DMS114 treated with DMSO at 0.1 percent for 48 hours (cell line): ENCODE measurements around the gene CCND1.

Experiments used
- DNase-seq: peaks from one replicate; lab custom pipeline; 2025; ENCODE audit not compliant: unreplicated experiment; lab: John Stamatoyannopoulos, UW

Gene CCND1

DNA sequence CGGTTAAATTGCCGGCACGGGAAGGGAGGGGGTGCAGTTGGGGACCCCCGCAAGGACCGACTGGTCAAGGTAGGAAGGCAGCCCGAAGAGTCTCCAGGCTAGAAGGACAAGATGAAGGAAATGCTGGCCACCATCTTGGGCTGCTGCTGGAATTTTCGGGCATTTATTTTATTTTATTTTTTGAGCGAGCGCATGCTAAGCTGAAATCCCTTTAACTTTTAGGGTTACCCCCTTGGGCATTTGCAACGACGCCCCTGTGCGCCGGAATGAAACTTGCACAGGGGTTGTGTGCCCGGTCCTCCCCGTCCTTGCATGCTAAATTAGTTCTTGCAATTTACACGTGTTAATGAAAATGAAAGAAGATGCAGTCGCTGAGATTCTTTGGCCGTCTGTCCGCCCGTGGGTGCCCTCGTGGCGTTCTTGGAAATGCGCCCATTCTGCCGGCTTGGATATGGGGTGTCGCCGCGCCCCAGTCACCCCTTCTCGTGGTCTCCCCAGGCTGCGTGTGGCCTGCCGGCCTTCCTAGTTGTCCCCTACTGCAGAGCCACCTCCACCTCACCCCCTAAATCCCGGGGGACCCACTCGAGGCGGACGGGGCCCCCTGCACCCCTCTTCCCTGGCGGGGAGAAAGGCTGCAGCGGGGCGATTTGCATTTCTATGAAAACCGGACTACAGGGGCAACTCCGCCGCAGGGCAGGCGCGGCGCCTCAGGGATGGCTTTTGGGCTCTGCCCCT is 529 bp upstream of the CCND1 start:
- DNase-seq: peak; percentile 92

DNA sequence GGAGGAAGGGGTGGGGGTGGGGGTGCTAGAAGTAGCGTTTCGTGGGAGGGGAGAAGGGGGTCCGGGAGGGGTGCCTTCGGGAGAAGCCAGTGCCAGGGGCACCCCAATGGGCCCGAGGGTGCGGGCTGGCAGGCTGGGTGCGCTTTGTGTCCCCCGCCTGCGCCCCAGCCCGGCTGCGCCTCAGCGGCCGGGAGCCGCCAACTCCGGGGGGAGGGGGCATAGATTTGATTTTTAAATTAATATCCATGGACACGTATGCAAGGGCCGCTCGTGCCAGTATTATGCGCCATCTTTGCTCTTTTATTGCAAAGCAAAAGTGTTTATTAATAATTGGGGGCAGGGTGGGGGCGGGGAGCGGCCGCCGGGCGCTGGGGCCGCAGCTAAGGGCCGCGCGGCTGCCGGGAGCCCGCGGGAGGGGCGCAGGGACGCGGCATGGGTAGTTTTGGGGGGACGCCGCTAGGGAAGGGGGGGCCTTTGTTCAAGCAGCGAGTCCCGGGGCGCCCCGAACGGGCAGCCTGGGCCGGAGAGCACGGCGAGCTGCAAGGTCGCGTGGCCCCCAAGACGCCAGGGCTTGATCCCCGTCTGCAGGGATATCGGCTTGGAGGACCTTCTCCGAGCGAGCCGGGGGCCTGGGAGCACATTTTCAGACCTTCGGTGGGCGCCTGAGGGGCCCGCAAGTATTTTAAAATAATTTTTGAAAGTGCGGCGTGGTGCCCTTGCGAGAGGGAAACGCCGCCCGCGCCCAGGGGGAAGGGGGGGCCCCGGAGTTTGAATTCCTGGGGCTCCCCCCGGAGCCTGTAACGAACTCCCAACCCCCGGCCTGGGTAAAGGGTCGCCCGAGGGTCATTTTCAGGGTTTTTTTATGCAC is 959 bp downstream of the CCND1 start:
- no peak for DNase-seq

- no peak for DNase-seq
Observed at GRCh38 chr11:69642549-69642912, 1.6 kb downstream of the CCND1 start.

DNA sequence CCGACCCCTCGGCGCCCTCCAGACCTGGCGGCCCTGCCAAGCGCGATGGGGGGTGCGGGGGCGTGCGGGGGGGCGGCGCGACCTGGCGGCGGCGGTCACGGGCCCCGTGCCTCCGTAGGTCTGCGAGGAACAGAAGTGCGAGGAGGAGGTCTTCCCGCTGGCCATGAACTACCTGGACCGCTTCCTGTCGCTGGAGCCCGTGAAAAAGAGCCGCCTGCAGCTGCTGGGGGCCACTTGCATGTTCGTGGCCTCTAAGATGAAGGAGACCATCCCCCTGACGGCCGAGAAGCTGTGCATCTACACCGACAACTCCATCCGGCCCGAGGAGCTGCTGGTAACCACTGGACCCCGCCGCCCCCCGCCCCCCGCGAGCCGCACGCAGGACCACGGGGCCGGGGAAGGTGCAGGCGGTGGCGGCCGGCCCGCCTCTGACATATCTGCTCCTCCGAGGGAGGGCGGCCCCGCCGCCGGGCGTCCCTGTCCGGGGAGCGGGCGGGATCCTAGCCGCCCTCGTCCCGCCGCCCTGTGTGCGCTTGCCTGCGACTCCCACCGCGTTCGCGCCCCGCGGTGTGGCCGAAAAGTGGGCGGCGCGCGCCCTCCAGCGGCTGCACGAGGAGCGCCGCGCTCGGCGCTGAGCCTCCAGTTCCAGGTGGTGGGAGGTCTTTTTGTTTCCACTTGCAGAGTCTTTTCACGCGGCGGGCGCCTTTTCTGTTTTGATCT is 2.1 kb downstream of the CCND1 start:
- DNase-seq: peak; percentile 99

DNA sequence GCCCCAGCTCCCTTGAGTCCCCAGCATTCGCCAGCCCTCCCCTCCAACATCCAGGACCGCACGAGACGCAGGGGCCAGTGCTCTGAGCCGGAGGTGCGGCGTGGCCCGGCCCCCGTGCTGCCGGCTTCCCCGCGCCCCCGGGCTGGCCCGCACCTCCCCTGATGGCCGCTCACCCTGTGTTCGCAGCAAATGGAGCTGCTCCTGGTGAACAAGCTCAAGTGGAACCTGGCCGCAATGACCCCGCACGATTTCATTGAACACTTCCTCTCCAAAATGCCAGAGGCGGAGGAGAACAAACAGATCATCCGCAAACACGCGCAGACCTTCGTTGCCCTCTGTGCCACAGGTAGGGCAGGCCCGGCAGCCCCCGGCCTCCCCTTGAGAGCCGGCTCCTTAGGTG is 2.7 kb downstream of the CCND1 start:
- no peak for DNase-seq

DNA sequence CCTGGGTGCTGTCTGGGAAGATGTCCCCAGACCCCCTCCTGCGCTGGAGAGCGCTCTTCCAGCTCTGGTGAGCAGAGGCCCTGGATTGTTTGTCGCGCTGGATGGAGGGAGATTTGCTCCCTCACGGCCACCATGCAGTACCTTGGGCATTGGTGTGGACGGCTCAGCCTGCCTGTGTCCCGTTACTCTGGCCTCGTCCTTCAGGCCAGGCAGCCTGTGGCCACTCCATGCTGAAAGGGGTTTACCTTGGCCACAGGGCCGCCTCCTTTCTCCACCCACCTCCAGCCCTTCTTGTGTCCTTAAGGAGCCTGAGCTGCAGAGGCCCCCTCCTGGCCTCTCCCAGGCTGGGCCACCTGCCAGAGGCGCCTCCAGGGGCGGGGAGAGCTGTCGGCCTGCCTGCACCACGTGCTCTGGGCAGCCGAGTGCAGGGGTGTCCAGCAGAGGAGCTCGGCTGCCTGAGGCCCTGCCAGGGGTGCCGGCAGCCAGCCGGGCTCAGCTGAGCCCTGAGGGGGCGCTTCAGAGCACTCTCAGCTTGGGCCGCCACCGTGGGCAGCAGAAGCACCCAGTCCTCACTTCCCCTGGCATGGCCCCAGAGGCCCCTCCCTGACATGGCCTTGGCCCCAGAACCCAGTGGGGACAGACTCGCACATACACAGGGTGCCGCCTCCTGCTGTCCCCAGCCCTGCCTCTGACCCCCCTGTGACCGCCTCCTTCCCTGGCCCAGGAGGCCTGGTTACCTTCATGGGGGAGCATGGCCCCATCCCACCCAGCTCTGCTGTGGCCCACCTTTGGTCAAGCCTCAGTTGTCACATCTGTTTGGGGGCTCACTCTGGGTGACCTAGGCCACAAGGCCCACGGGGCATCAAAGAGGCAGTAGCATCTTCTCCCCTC is 3.4 kb downstream of the CCND1 start:
- no peak for DNase-seq

DNA sequence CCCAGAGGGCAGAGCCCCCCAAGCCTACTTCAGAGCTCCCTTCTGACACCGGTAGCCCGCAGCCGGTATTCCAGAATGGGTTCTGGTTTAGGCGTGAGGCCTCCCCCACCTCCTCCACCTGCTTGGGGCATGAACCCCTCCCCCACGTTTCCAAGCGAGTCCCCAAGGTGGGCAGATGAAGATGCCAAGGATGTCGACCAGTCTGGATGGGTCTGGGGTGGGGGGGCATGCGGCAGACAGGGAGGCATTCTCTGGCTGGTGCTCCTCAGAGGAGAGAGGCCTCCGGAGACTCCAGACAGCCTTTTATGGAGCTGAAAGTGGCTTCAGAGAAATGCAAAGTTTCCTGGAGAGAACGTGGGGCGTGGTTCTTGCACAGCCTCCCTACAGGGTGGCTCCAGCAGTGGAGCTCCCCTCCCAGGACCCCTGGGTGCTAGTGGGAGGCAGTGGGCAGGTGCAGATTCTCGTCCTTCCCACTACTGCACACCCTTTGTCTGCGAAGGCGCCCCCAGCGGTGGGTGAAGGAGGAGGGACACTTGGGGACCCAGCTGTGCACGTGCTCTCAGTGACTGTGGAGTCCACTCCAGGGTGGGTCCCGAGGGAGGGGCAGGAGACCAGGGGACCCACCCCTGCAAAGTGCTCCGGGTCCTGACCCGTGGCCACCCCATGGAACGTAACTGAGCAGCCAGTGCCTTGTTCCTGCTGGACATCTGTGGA is 4.2 kb downstream of the CCND1 start:
- no peak for DNase-seq

GRCh38 chr11:69645801-69646492 is 5.0 kb downstream of the CCND1 start:
- DNase-seq: no peak

DNA sequence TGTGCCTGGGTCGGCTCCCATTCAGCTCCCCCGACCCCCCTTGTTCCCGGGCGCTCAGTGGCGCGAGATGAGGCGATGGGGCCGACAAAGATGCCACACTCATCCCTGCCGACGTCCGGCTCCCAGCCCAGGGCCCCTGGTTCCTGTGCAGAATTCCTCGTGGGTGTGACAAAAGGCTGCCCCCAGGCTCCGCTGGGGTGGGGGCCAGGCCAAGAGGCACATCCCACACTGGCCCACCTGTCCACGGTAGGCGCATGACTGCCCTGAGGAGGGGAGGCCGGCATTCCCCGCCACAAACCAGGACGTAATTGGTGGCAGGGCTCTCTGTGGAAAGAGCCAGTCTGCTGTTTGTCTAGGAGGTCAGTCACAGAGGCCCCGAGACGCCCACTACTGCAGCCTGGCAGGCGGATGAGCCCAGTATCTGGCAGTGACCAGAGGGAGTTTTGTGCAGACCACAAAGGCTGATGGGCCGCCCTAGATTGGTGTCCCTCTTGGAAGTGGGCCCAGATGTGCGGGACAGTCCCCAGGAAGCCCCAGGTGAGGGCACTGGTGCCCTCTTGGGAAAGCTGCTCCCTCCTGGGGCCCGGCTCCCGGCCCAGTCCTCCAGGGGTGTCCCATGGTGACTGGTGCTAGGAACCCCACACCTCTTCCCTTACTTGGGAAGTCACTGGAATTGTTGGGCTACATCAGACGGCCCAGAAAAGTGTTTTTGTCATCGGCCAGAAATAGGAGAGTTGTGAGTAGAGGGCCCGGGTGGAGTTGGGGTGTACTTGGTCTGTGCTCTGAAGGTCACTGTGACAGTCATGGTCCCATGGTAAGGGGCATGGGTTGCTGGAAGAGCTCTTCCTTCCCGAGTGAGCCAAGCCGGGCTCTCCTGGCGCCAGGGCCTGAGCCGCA is 5.8 kb downstream of the CCND1 start:
- no peak for DNase-seq

DNA sequence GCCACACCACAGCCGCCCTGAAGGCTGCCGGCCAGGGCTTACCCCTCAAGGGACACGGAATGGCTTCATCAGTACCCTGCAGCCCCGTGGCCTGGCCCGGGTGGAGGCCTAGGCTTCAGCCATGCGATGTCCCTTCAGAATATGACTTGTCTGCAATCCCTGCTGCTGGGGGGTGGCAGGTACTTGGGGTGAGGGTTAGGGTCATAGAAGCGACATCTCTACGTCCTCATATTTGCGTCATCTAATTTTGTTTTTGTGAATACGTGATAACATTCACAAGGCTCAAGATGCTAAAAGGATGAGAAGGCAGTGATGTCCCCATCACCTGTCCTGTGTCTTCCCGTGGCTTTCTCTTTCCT is 6.4 kb downstream of the CCND1 start:
- no peak for DNase-seq

GRCh38 chr11:69647761-69648497 is 7.0 kb downstream of the CCND1 start:
- DNase-seq: no peak

- no peak for DNase-seq
Observed at GRCh38 chr11:69648679-69649575, 8.0 kb downstream of the CCND1 start.

DNA sequence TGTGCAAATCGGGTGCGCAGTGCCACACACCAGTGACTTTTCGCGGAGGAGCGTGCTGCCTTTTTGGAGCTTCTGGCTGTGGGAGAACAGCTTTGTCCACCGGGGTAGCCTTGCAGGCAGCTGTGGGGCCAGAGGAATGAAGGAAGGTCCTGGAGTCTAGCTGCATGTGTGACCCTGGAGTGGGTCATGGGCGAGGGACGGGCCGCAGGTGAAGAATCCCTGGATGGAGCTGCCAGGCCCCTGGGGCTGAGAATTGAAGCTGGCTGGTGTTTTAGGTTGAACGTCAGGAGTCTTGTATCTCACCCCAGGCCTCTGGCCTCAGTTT is 8.6 kb downstream of the CCND1 start:
- DNase-seq: no peak

DNA sequence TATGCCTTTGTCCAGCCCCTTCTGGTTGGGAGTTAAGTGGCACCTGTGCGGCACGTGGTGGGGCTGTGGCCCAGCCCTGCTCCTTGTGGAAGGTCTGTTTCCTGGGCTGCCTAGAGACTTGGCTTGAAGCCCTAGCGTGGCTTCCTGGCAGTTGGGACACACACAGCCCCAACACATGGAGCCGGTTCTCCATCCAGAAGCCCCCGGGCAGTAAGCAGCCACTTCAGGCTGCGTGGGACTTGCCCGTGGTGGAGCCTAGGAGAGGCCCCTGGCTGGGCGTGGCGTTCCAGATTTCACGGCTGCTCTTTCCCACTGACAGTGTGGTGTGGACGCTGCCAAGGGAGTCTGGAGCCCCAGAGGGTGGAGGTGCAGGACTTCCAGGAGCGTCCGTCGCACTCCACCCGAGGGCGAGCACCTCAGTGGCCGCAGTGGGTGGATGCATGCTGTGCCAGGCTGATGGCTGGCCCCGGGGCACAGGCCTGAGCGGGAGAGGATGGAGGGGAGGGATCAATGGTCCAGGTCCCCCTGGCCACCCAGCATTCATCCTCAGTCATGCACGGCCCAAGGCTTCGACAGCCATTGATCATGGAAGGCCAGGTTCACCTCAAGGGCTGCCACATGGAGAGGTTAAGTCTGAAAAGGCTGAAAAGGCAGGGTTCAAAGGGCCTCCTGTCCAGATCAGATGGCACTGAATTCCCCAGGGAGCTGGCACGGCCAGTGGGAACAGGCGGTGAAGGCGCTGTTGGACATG is 9.3 kb downstream of the CCND1 start:
- no peak for DNase-seq

DNA sequence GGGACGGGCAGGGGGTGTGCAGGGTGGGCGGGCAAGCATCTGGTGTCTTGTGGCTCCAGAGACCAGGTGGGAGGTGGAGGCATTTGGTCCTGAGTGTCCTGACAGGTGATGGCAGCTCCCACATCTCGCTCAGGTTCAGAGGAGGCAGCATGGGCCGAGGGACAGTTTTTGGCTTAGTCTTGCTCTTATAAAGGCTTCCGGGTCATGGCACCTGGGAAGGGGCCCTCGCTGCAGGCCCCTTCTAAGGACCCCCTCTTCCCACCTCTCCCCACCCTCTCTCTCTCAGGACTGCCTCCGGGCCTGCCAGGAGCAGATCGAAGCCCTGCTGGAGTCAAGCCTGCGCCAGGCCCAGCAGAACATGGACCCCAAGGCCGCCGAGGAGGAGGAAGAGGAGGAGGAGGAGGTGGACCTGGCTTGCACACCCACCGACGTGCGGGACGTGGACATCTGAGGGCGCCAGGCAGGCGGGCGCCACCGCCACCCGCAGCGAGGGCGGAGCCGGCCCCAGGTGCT is 9.9 kb downstream of the CCND1 start:
- DNase-seq: no peak
